Neutrophil (primary cell): ENCODE results near the gene TPRG1L.

Experiments
- H3K27ac ChIP-seq: fragments of 200-600 bp; sonication (generic); 2 replicates; pipeline ENCODE4 v1.5.1; 2016; ENCODE audit warnings: mild to moderate bottlenecking, moderate library complexity
- H3K27me3 ChIP-seq: fragments of 200-600 bp; sonication (generic); 2 replicates; pipeline ENCODE4 v1.6.0; 2016; ENCODE audit warnings: mild to moderate bottlenecking
- H3K36me3 ChIP-seq: fragments of 200-600 bp; sonication (generic); 2 replicates; pipeline ENCODE4 v1.5.1; 2017
- H3K4me1 ChIP-seq, 2 experiments: fragments of 200-600 bp in 1 of 2; sonication (generic) in 1 of 2; 1 replicate in 1 of 2; 2 replicates in 1 of 2; pipeline versions ENCODE4 v1.5.1 to v1.6.1; 2013 to 2016; ENCODE audit warnings: low read depth in 1 of 2, low read length in 1 of 2, mild to moderate bottlenecking in 1 of 2, moderate library complexity in 1 of 2; ENCODE audit not compliant: control insufficient read depth in 1 of 2, insufficient read depth in 1 of 2
- H3K4me3 ChIP-seq, 2 experiments: fragments of 200-600 bp in 1 of 2; sonication (generic) in 1 of 2; 1 replicate in 1 of 2; 2 replicates in 1 of 2; pipeline ENCODE4 v1.5.1; 2013 to 2016; ENCODE audit warnings: low read depth in 1 of 2, low read length in 1 of 2, mild to moderate bottlenecking in 1 of 2, moderate library complexity in 1 of 2
- H3K9me3 ChIP-seq: fragments of 200-600 bp; sonication (generic); 2 replicates; pipeline ENCODE4 v1.5.1; 2016
- CTCF ChIP-seq: fragments of 200-600 bp; sonication (generic); IDR thresholded peaks from 2 replicates; pipeline ENCODE4 v1.5.1; 2016; ENCODE audit warnings: antibody characterized with exemption

TPRG1L gene

GRCh38 chr1:3597599-3597964 lies 27.2 kb upstream of the TPRG1L start:
- Histone ChIP-seq H3K9me3 (no peaks in the 10 kb centered on the region), H3K27ac (no peak overlapping the region), H3K4me3 (peak overlapping the region; percentile 25 to 26), H3K4me1 (peaks cover 40 to 42% of the 10 kb centered on the region in 2 experiments), H3K27me3 (peaks cover 4% of the 10 kb centered on the region), H3K36me3 (no peaks in the 10 kb centered on the region)
- no peak for TF ChIP-seq CTCF

GRCh38 chr1:3598051-3598491 lies 26.7 kb upstream of the TPRG1L start:
- Histone ChIP-seq H3K27me3 (peaks cover 4% of the 10 kb centered on the region), H3K27ac (no peak overlapping the region), H3K4me3 (peak overlapping the region; percentile 25 to 26), H3K36me3 (no peaks in the 10 kb centered on the region), H3K9me3 (no peaks in the 10 kb centered on the region), H3K4me1 (peaks cover 45 to 47% of the 10 kb centered on the region in 2 experiments)
- TF ChIP-seq CTCF = no peak

GRCh38 chr1:3598522-3599285 lies 26.1 kb upstream of the TPRG1L start:
- Histone ChIP-seq H3K9me3 (no peaks in the 10 kb centered on the region), H3K36me3 (no peaks in the 10 kb centered on the region), H3K4me1 (peaks cover 48 to 50% of the 10 kb centered on the region in 2 experiments), H3K27ac (no peak overlapping the region), H3K4me3 (no peak overlapping the region), H3K27me3 (peaks cover 4% of the 10 kb centered on the region)
- no peak for TF ChIP-seq CTCF

GRCh38 chr1:3599286-3599811 lies 25.5 kb upstream of the TPRG1L start:
- no peak overlapping the region for H3K27ac ChIP-seq
- H3K4me3 ChIP-seq = no peak overlapping the region
- H3K4me1 ChIP-seq = peaks cover 53 to 56% of the 10 kb centered on the region in 2 experiments
- peaks cover 4% of the 10 kb centered on the region for H3K27me3 ChIP-seq
- no peaks in the 10 kb centered on the region for H3K36me3 ChIP-seq
- no peak for TF ChIP-seq CTCF
- no peaks in the 10 kb centered on the region for H3K9me3 ChIP-seq

- H3K36me3 ChIP-seq = no peaks in the 10 kb centered on the region
- no peaks in the 10 kb centered on the region for H3K9me3 ChIP-seq
- H3K27me3 ChIP-seq = peaks cover 4% of the 10 kb centered on the region
- no peak overlapping the region for H3K27ac ChIP-seq
- TF ChIP-seq CTCF = no peak
- peaks cover 54 to 61% of the 10 kb centered on the region in 2 experiments for H3K4me1 ChIP-seq
- no peak overlapping the region for H3K4me3 ChIP-seq
Measured at GRCh38 chr1:3599816-3600215, 25.0 kb upstream of the TPRG1L start.
